Activated T-cell treated with anti-CD3 and anti-CD28 coated beads, Interleukin-2, amount 50 U/mL, for 72 hours (primary cell): ENCODE data around the gene LYSMD3. TPM values are rescaled to one million over a fixed set of nuclear protein-coding genes. Genes with fewer than 3 reads are reported as not detected.

Experiments used
- ATAC-seq, 2 donors: fragments of 150-1000 bp; cut with Tn5 transposase; replicated peaks in 1 of 2; 2 replicates each; pipeline ENCODE4 v1.10.0; 2021; ENCODE audit warnings: moderate library complexity in 2 of 2, mild to moderate bottlenecking in 1 of 2
- DNase-seq, 2 donors: peaks; one replicate each; pipeline ENCODE4 v3.0.0; 2021 to 2022; ENCODE audit warnings: mixed read lengths in 1 of 2
- H3K27ac Mint-ChIP-seq: one replicate; pipeline ENCODE4 v1.8.0; 2022; ENCODE audit warnings: mild to moderate bottlenecking, moderate library complexity, mixed read lengths
- H3K27me3 Mint-ChIP-seq: one replicate; pipeline ENCODE4 v1.8.0; 2022; ENCODE audit warnings: low read depth, mixed read lengths
- H3K36me3 Mint-ChIP-seq, 2 donors: one replicate each; pipeline ENCODE4 v1.8.0; 2022; ENCODE audit warnings: mixed read lengths in 2 of 2, mild to moderate bottlenecking in 1 of 2; ENCODE audit not compliant: insufficient read depth in 2 of 2
- H3K4me1 Mint-ChIP-seq: one replicate; pipeline ENCODE4 v1.8.0; 2022; ENCODE audit warnings: low read depth, mixed read lengths
- H3K4me3 Mint-ChIP-seq, 2 donors: one replicate each; pipeline ENCODE4 v1.8.0; 2022; ENCODE audit warnings: mild to moderate bottlenecking in 2 of 2, mixed read lengths in 2 of 2, moderate library complexity in 2 of 2
- H3K9me3 Mint-ChIP-seq, 2 donors: one replicate each; pipeline ENCODE4 v1.8.0; 2022; ENCODE audit warnings: mixed read lengths in 2 of 2
- total RNA-seq, 2 donors: library from RNA; stranded (reverse); gene quantifications; one replicate each; pipeline ENCODE4 v1.2.3, GENCODE V29; 2022

LYSMD3 gene
- total RNA-seq, 2 donors from 2014 or later, result 16.0 to 17.1 TPM

- peaks cover 83% of the 10 kb centered on the region for H3K27me3 Mint-ChIP-seq
- no peak for DNase-seq
- no peaks in the 10 kb centered on the region for H3K36me3 Mint-ChIP-seq
- peak overlapping the region; percentile 85 to 86 for H3K4me3 Mint-ChIP-seq
- ATAC-seq, result no peak
- peaks cover 16% of the 10 kb centered on the region for H3K4me1 Mint-ChIP-seq
- no peaks in the 10 kb centered on the region for H3K9me3 Mint-ChIP-seq
- no peak overlapping the region for H3K27ac Mint-ChIP-seq
These were observed 28.0 kb upstream of the LYSMD3 start for GRCh38 chr5:90557391-90557790.

DNA sequence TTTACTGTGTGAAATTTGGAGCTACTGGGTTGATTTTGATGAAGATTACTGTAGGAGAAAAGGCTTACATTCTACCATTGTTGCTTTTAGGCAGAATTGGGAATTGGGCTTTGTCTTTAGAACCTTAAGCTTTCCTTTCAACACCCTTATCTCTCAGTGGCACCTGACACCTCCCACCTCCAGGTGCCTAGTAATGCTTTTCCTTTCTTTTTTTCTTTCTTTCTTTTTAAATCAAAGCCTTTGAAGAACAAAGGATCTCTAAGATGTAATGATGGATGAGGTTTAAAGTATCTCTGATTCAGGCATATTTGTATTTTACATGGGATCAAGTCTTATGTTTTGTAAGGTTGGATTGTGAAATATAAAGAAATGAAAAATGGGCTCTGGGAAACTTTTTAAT is 26.3 kb upstream of the LYSMD3 start:
- Mint-ChIP-seq H3K4me1 (peaks cover 16% of the 10 kb centered on the region), H3K27me3 (peaks cover 76% of the 10 kb centered on the region), H3K27ac (no peak overlapping the region), H3K36me3 (no peaks in the 10 kb centered on the region), H3K4me3 (no peak overlapping the region), H3K9me3 (no peaks in the 10 kb centered on the region)
- DNase-seq (no peak), ATAC-seq (no peak)

- ATAC-seq, result no peak
- H3K4me3 Mint-ChIP-seq, result no peak overlapping the region
These were observed 25.1 kb upstream of the LYSMD3 start for GRCh38 chr5:90554358-90555006.

GRCh38 chr5:90553711-90554110 is 24.3 kb upstream of the LYSMD3 start:
- DNase-seq, result no peak
- H3K9me3 Mint-ChIP-seq, result no peaks in the 10 kb centered on the region
- H3K27me3 Mint-ChIP-seq, result peaks cover 60% of the 10 kb centered on the region
- H3K36me3 Mint-ChIP-seq, result no peaks in the 10 kb centered on the region
- peaks cover 11% of the 10 kb centered on the region for H3K4me1 Mint-ChIP-seq
- no peak for ATAC-seq
- no peak overlapping the region for H3K27ac Mint-ChIP-seq
- H3K4me3 Mint-ChIP-seq, result no peak overlapping the region

More at GRCh38 chr5:90554358-90555006, 25.1 kb upstream of the LYSMD3 start:
- no peaks in the 10 kb centered on the region for H3K9me3 Mint-ChIP-seq
- H3K27ac Mint-ChIP-seq, result no peak overlapping the region
- H3K4me1 Mint-ChIP-seq, result peaks cover 16% of the 10 kb centered on the region
- no peak for DNase-seq
- H3K27me3 Mint-ChIP-seq, result peaks cover 68% of the 10 kb centered on the region
- no peaks in the 10 kb centered on the region for H3K36me3 Mint-ChIP-seq

GRCh38 chr5:90551376-90551775 is 22.0 kb upstream of the LYSMD3 start:
- Mint-ChIP-seq H3K4me3 (no peak overlapping the region), H3K36me3 (no peaks in the 10 kb centered on the region), H3K27ac (no peak overlapping the region), H3K4me1 (no peaks in the 10 kb centered on the region), H3K27me3 (peaks cover 37% of the 10 kb centered on the region), H3K9me3 (no peaks in the 10 kb centered on the region)
- ATAC-seq, result no peak
- no peak for DNase-seq

GRCh38 chr5:90550963-90551362 is 21.6 kb upstream of the LYSMD3 start:
- DNase-seq, result no peak
- Mint-ChIP-seq H3K9me3 (no peaks in the 10 kb centered on the region), H3K4me1 (no peaks in the 10 kb centered on the region), H3K36me3 (no peaks in the 10 kb centered on the region), H3K27me3 (peaks cover 32% of the 10 kb centered on the region), H3K4me3 (no peak overlapping the region), H3K27ac (no peak overlapping the region)
- ATAC-seq, result no peak

- Mint-ChIP-seq H3K4me3 (no peak overlapping the region), H3K27ac (no peak overlapping the region), H3K4me1 (no peaks in the 10 kb centered on the region), H3K36me3 (no peaks in the 10 kb centered on the region), H3K27me3 (peaks cover 27% of the 10 kb centered on the region), H3K9me3 (no peaks in the 10 kb centered on the region)
- ATAC-seq, result no peak
- DNase-seq, result no peak
These were observed 20.4 kb upstream of the LYSMD3 start for GRCh38 chr5:90549729-90550275.

GRCh38 chr5:90549223-90549622 is 19.8 kb upstream of the LYSMD3 start:
- H3K36me3 Mint-ChIP-seq, result no peaks in the 10 kb centered on the region
- no peak overlapping the region for H3K27ac Mint-ChIP-seq
- no peaks in the 10 kb centered on the region for H3K4me1 Mint-ChIP-seq
- no peak overlapping the region for H3K4me3 Mint-ChIP-seq
- peaks cover 23% of the 10 kb centered on the region for H3K27me3 Mint-ChIP-seq
- no peaks in the 10 kb centered on the region for H3K9me3 Mint-ChIP-seq
- ATAC-seq (no peak), DNase-seq (no peak)

- no peaks in the 10 kb centered on the region for H3K4me1 Mint-ChIP-seq
- H3K27me3 Mint-ChIP-seq, result peaks cover 16% of the 10 kb centered on the region
- no peak overlapping the region for H3K27ac Mint-ChIP-seq
- H3K36me3 Mint-ChIP-seq, result no peaks in the 10 kb centered on the region
- H3K9me3 Mint-ChIP-seq, result no peaks in the 10 kb centered on the region
- DNase-seq, result no peak
- ATAC-seq, result no peak
- no peak overlapping the region for H3K4me3 Mint-ChIP-seq
These were observed 18.7 kb upstream of the LYSMD3 start for GRCh38 chr5:90548069-90548593.

DNA sequence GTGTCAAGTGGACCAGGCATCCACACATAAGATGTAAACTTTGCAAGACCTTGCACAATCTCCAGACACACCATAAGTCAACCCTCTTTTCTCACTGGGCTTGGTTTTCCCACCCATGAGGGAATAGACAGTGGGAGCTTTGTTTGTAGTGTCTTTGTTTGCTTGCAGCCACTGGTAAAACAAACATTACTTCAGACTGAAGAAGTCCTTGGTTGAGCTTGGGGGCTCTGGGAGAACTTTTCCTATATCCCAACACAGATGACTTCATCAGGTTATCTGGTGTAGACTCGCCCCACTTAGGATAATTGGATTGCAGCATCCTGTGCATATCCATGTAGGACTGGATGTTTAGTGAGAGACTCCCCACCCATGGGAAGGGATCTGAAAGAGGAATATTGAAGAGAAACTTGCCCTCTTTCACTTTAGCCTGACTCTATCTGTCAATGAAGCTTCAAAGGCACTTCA is 17.7 kb upstream of the LYSMD3 start:
- Mint-ChIP-seq H3K9me3 (no peaks in the 10 kb centered on the region), H3K4me3 (no peak overlapping the region), H3K27me3 (peaks cover 6% of the 10 kb centered on the region), H3K36me3 (no peaks in the 10 kb centered on the region), H3K27ac (no peak overlapping the region), H3K4me1 (no peaks in the 10 kb centered on the region)
- DNase-seq, result no peak
- no peak for ATAC-seq

DNA sequence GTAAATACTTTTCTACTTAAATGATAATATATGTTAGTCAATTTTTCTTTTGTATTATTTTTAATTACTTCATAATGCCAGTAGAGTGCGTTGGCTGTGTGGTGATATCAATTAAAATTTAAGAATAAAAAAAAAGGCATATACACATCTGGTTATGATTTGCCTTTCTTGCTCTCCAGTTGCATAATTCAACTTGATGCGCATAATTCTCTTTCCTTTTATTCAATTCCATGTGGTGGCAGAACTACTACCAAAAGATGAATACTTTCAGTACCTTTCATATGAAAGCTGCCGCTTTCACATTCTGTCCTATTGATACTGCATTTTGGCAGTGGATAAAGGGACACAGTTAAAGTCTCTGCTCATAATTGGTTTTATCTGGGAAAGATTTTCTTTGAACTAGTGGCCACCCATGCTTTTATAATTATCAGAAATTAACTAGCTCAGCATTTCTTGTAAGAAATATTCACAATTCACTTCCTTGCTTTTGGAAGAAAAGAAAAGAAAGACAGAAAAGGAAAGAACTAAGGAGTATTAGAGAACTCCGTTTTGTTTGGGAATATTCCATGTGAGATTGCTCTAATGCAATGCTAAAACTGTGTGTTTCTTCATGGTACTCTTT is 16.9 kb upstream of the LYSMD3 start:
- Mint-ChIP-seq H3K27ac (no peak overlapping the region), H3K27me3 (peaks cover 6% of the 10 kb centered on the region), H3K4me3 (no peak overlapping the region), H3K9me3 (no peaks in the 10 kb centered on the region), H3K36me3 (no peaks in the 10 kb centered on the region), H3K4me1 (no peaks in the 10 kb centered on the region)
- no peak for DNase-seq
- ATAC-seq, result no peak

DNA sequence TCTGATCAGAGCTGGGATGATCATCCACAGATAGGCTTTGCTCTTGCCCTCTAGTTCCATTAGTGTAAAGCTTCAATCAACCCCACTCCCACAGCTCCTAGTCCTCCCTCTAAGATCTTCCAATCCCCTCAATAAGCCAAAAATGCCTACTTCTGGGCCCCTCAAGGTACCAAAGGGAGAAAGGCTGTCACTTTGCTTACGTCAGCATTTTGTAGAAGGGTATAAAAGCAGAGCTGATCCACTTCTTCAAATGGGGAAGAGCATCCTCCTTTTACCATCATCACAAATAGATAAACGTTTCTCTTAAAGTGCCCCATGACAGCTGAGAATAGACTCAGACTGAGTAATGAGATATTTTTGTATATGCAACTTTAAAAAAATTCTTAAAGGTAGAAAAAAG is 16.1 kb upstream of the LYSMD3 start:
- no peaks in the 10 kb centered on the region for H3K4me1 Mint-ChIP-seq
- ATAC-seq, result no peak
- H3K27me3 Mint-ChIP-seq, result peaks cover 7% of the 10 kb centered on the region
- no peaks in the 10 kb centered on the region for H3K9me3 Mint-ChIP-seq
- H3K27ac Mint-ChIP-seq, result no peak overlapping the region
- no peak overlapping the region for H3K4me3 Mint-ChIP-seq
- DNase-seq, result no peak
- H3K36me3 Mint-ChIP-seq, result no peaks in the 10 kb centered on the region

DNA sequence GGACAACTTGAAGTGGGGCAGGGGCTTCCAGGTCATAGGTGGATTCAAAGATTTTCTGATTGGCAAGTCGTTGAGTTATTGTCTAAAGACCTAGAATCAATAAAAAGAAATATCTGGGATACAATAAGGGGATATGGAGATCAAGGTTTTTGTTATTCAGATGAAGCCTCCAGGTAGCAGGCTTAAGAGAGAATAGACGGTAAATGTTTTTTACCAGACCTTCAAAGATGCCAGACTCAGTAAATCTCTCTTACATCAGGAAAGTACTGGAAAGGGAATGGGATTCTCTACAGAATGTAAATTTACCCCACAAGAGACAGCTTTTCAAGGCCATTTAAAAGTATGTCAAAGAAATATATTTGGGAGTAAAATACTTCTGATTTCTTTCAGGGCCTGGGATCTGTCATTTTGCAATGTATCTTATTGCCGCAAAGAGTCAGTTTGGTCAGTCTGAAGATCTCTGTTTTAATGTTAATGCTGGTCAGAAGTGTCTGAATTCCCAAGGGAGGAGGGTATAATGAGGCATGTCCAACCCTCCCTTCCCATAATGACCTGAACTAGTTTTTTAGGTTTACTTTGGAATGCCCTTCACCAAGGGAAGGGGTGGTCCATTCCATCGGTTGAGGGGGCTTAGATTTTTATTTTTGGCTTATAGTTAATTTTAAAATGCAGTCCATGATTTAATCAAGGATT is 13.6 kb upstream of the LYSMD3 start:
- Mint-ChIP-seq H3K27me3 (peaks cover 11% of the 10 kb centered on the region), H3K36me3 (no peaks in the 10 kb centered on the region), H3K4me3 (no peak overlapping the region), H3K9me3 (no peaks in the 10 kb centered on the region), H3K4me1 (no peaks in the 10 kb centered on the region), H3K27ac (no peak overlapping the region)
- DNase-seq (no peak), ATAC-seq (no peak)
